Thoracic aorta (tissue), 2 donors: ENCODE results near the gene FLRT1. TPM values are rescaled to one million over a fixed set of nuclear protein-coding genes. Genes with fewer than 3 reads are reported as not detected.

Experiments used
- ATAC-seq: fragments of 150-250 bp; one replicate; pipeline ENCODE4 v1.8.0; 2017; ENCODE audit warnings: low read depth; ENCODE audit not compliant: insufficient number of reproducible peaks, low FRiP score
- DNase-seq: peaks from one replicate; pipeline ENCODE4 v3.0.0-alpha.2; 2020; ENCODE audit warnings: low spot score
- H3K27ac ChIP-seq, 2 donors: fragments of 200-600 bp; sonication (generic); 1 replicate in 1 of 2; 2 replicates in 1 of 2; pipeline ENCODE4 v1.5.1; 2016; ENCODE audit warnings: mild to moderate bottlenecking in 2 of 2, moderate library complexity in 2 of 2
- H3K27me3 ChIP-seq: fragments of 200-600 bp; sonication (generic); replicated peaks from 2 replicates; pipeline ENCODE4 v1.6.0; 2016; ENCODE audit warnings: mild to moderate bottlenecking; ENCODE audit not compliant: insufficient read depth
- H3K36me3 ChIP-seq: fragments of 200-600 bp; sonication (generic); one replicate; pipeline ENCODE4 v1.5.1; 2016
- H3K4me1 ChIP-seq, 2 donors: fragments of 200-600 bp; sonication (generic); 1 replicate in 1 of 2; 2 replicates in 1 of 2; pipeline versions ENCODE4 v1.5.1 to v1.6.0; 2016; ENCODE audit warnings: low read depth in 2 of 2, mild to moderate bottlenecking in 1 of 2; ENCODE audit not compliant: control insufficient read depth in 1 of 2
- H3K4me3 ChIP-seq: fragments of 200-600 bp; sonication (generic); 2 replicates; pipeline ENCODE4 v1.5.1; 2016; ENCODE audit warnings: mild to moderate bottlenecking
- H3K9me3 ChIP-seq: fragments of 200-600 bp; sonication (generic); 2 replicates; pipeline ENCODE4 v1.5.1; 2016
- CTCF ChIP-seq: fragments of 200-600 bp; sonication (generic); IDR thresholded peaks from one replicate; pipeline ENCODE4 v1.5.1; 2019; ENCODE audit warnings: antibody characterized with exemption
- total RNA-seq, 2 donors: library from RNA; depleted of rRNA; stranded (reverse); fragments of >200 nt; gene quantifications; one replicate each; pipeline versions ENCODE4 v1.1.0 to v1.2.3, GENCODE V29; 2016

FLRT1 gene
- total RNA-seq, 2 donors from 2014 or later = 0.41 TPM; not detected in 1

- Histone ChIP-seq H3K27ac (no peak overlapping the region), H3K4me1 (peaks cover 9 to 19% of the 10 kb centered on the region in 2 donors), H3K27me3 (no peaks in the 10 kb centered on the region), H3K4me3 (no peak overlapping the region), H3K9me3 (no peaks in the 10 kb centered on the region), H3K36me3 (no peaks in the 10 kb centered on the region)
- ATAC-seq = no peak
- TF ChIP-seq CTCF = no peak
- DNase-seq = no peak
These were observed 3.4 kb downstream of the FLRT1 start for GRCh38 chr11:64039012-64039665.

- TF ChIP-seq CTCF = no peak
- H3K4me3 ChIP-seq = no peak overlapping the region
- no peaks in the 10 kb centered on the region for H3K36me3 ChIP-seq
- no peaks in the 10 kb centered on the region for H3K9me3 ChIP-seq
- peaks cover 9 to 13% of the 10 kb centered on the region in 2 donors for H3K4me1 ChIP-seq
- ATAC-seq (no peak), DNase-seq (no peak)
- no peak overlapping the region for H3K27ac ChIP-seq
- H3K27me3 ChIP-seq = no peaks in the 10 kb centered on the region
These were observed 5.1 kb downstream of the FLRT1 start for GRCh38 chr11:64040684-64041322.

GRCh38 chr11:64041846-64042245 is 6.1 kb downstream of the FLRT1 start:
- no peaks in the 10 kb centered on the region for H3K36me3 ChIP-seq
- H3K4me1 ChIP-seq = peaks cover under 1 to 3% of the 10 kb centered on the region in 2 donors
- no peaks in the 10 kb centered on the region for H3K27me3 ChIP-seq
- no peak for DNase-seq
- H3K27ac ChIP-seq = no peak overlapping the region
- no peak for ATAC-seq
- no peak for TF ChIP-seq CTCF
- no peaks in the 10 kb centered on the region for H3K9me3 ChIP-seq
- H3K4me3 ChIP-seq = no peak overlapping the region

- no peak overlapping the region for H3K27ac ChIP-seq
- TF ChIP-seq CTCF = no peak
These were observed 6.6 kb downstream of the FLRT1 start for GRCh38 chr11:64042301-64042700.

GRCh38 chr11:64043545-64043944 is 7.8 kb downstream of the FLRT1 start:
- H3K4me1 ChIP-seq = no peaks in the 10 kb centered on the region
- no peaks in the 10 kb centered on the region for H3K9me3 ChIP-seq
- H3K4me3 ChIP-seq = no peak overlapping the region
- no peaks in the 10 kb centered on the region for H3K36me3 ChIP-seq
- no peak overlapping the region for H3K27ac ChIP-seq
- no peaks in the 10 kb centered on the region for H3K27me3 ChIP-seq
- no peak for DNase-seq
- ATAC-seq = no peak
- no peak for TF ChIP-seq CTCF

More at GRCh38 chr11:64042301-64042700, 6.6 kb downstream of the FLRT1 start:
- DNase-seq (no peak), ATAC-seq (no peak)
- no peaks in the 10 kb centered on the region for H3K27me3 ChIP-seq
- no peaks in the 10 kb centered on the region for H3K9me3 ChIP-seq
- no peak overlapping the region for H3K4me3 ChIP-seq
- H3K36me3 ChIP-seq = no peaks in the 10 kb centered on the region
- no peaks in the 10 kb centered on the region for H3K4me1 ChIP-seq
